NCI-H146 (cell line): ENCODE data around the gene APOBEC3G.

Source experiments
- DNase-seq: peaks from one replicate; lab custom pipeline; 2025; lab: John Stamatoyannopoulos, UW

The APOBEC3G gene

GRCh38 chr22:39091126-39092081 is 14.3 kb downstream of the APOBEC3G start:
- DNase-seq: no peak

- no peak for DNase-seq
These were observed 15.2 kb downstream of the APOBEC3G start for GRCh38 chr22:39092111-39092862.

DNA sequence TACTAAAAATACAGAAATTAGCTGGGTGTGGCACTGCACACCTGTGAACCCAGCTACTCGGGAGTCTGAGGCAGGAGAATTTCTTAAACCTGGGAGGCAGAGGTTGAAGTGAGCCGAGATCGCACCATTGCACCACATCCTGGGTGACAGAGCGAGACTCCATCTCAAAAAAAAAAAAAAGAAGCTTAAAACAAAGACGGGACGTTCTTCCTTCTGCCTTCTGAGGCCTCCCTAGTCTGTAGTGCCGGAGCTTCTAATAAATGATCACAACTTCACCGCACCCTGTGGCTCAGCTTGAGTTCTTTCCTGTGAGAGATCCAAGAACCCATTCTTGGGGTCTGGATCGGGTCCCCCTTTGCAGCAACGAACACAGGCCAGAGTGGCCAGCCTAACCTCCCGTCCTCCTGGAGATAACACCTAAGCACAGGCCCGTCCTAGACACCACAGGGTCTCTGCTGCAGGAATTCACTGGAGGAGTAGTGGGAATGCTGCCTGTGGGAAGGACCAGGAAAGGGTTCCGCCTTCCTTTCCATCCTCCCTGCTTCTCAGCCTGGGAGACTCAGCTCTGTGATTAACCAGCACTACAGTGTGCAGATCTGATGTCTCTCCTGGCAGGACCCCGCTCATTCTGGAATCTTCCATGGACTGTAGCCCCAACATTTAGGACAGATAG is 17.8 kb downstream of the APOBEC3G start:
- no peak for DNase-seq

- no peak for DNase-seq
These were observed 18.9 kb downstream of the APOBEC3G start for GRCh38 chr22:39095971-39096370.

DNA sequence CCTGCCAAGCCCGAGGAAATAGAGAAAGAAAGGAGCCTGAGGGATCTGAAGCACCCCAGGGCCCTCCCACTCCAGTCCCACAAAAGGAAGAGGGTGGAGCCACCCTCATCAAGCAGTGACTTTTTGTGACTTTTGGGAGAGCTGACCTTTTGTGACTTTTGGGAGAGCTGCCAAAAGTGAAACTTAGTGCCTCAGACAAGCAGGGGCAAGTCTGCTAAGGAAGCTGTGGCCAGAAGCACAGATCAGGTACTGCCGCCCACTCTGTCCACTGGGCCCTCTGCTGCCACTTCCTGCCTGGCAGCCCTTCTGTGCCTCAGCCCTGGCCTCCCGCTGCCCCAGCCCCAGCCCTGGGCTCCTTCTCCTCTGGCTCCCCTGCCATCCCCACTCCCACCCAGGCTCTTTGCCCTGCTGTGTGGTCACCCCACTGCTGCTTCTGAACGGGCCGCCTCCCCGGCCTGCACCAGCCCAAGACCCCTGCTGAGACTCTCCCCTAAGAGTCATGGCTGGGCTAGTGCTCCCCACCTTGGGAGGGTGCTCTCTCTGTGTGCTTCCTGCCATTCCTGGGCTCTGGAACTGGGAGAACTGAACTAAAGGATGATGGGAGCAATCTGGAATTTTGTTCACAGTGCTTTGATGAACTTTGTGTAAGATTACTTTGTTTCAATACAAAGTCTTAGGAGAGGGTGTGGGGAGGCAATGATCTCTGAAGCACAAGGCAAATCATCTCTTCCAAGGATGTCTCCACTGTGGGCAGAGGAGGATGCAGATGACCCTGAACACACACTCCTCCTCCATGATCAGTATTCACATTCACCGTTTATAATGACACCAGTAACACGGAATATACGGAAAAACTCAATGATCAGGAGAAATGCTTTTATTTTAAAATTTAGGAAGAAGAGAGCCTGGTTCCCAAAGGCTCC is 20.3 kb downstream of the APOBEC3G start, which contains the start of gene APOBEC3H:
Gene APOBEC3H, plus strand, starts transcription at position 147 of the 923 bp plus-strand sequence. CDS start 3,035 bp downstream, outside the sequence.
- no peak for DNase-seq

DNA sequence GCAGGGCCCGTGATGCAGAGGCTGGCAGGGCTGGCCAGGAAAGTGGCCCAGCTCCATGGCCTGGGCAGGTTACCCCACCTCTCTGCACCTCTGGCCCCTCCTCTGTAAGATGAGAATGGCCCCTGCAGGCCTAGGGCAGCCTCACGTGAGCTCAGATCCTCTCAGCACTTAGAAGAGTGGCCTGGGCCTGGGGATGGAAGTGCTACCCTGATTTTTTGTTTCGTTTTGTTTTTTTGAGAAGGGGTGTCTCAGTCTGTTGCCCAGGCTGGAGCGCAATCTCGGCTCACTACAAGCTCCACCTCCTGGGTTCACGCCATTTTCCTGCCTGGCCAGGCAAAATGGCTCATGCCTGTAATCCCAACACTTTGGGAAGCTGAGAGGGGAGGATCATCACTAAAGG is 21.0 kb downstream of the APOBEC3G start:
- DNase-seq: no peak

- DNase-seq: no peak
These were observed 21.5 kb downstream of the APOBEC3G start for GRCh38 chr22:39098576-39098975.

- DNase-seq: no peak
These were observed 24.2 kb downstream of the APOBEC3G start for GRCh38 chr22:39101226-39101625.

DNA sequence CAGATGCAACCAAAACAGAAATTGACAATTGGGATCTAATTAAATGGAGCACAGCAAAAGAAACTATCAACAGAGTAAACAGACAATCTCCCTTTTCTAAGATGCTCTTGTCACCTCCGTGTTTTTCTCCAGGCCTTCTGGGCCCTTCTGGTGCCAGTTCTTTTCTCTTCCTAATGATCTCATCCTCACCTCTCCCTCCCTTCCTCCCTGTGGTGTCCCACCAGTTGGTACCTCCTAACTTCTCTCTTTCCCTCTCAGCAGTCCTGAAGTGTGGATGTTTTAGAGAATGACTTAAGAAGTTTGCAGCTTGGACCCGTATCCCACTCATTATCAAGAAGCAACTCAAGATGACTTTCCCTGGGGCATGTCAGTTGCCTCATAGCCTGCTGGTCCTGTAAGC is 26.4 kb downstream of the APOBEC3G start:
- DNase-seq: no peak

DNA sequence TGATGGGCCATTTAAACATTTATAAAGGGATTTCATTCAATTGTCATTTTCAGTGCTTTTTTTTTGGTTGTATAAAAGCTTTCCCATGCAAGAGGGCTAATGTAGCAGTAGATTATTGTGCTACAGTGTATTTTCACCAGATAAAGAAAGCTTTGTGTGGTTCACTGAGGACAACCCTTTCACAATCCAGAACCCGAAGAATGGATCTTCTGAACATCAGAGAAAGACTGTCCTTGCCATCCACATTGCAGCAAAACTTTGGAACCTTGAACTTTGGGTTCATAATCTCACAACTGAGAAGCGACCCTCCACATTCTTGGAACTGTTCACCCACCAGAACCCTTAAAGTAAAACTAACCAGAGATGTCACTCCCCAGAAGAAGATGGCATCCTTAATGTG is 29.3 kb downstream of the APOBEC3G start:
- no peak for DNase-seq

DNA sequence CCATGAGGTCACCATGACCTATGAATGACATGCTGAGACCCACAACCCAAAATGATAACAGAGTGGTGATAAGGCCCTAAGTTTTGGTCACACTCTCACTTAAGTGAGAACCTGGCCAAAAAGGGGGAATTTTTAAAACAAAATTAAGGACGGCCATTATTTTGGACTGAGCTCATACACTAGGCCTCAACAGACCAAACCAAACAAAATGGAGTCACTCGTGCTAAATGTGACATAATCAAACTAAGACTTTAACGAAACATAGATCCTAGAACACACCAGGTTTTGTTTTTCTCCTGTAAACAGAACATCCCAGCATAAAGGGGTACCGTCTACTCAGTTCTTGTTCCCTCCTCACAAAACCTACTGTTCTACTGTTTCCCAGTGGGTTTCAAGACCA is 31.4 kb downstream of the APOBEC3G start:
- no peak for DNase-seq

GRCh38 chr22:39109361-39109760 is 32.3 kb downstream of the APOBEC3G start:
- no peak for DNase-seq

DNA sequence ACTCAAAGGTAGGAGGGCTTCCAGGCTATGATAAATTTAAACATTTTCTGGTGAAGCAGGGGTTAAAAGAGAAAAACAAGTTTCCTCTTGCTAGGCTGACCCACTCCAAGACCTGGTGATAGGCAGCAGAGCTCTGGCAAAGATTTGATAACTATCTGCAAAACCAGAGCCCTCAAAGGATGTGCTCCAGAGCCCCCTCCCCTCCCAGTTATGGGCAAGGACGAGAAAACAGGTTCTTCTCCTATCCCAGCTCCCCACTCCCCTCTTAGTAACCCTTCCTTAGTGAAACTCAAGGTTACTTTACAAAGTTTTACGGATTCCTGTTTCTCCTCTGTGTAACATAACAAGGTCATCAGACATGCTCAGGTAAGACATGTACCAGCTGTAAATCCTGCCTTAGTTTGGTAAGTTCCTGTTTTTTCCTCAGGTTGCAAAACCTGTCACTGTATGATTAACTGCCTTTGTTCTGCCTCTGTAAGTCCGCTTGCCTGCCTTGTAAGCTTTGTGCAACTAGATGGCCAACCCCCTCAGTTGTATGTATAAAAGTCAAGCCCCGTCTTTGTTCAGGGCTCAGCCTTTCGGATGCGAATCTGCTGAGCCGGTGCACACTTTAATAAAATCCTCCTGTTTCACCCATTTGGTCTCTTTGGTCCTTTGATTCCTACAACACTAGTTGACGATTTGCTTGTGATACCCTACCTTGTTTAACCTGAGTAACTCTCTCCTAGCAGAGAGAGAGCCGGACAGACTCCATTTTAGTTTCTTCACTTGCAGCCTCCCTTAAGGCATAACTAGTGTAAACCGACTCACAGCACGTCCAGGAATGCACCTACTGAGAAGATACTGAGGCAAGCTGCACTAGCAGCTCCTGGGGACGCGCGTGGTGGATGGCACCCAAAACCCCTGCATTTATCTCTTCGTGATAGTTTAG is 33.8 kb downstream of the APOBEC3G start:
- DNase-seq: no peak

GRCh38 chr22:39114112-39114511 is 37.0 kb downstream of the APOBEC3G start:
- DNase-seq: no peak

GRCh38 chr22:39115570-39115969 is 38.5 kb downstream of the APOBEC3G start:
- DNase-seq: no peak

- no peak for DNase-seq
These were observed 39.0 kb downstream of the APOBEC3G start for GRCh38 chr22:39115977-39116621.

- DNase-seq: peak; percentile 28
These were observed 40.6 kb downstream of the APOBEC3G start for GRCh38 chr22:39117585-39118191.

DNA sequence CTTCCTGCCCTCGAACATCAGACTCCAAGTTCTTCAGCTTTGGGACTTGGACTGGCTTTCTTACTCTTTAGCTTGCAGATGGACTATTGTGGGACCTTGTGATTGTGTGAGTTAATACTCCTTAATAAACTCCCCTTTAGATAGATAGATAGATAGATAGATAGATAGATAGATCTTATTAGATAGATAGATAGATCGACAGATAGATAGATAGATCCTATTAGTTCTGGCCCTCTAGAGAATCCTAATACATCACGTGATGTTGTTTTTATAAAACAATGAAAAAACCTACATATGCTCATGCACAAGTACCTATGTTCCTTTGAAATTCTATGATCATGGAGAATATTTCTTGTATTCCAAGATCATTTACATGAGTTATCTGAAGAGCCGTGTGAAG is 43.9 kb downstream of the APOBEC3G start:
- DNase-seq: no peak

- DNase-seq: no peak
These were observed 45.8 kb downstream of the APOBEC3G start for GRCh38 chr22:39122772-39123470.
